ENCODE results near the gene SLC8A3.

The SLC8A3 gene

DNA sequence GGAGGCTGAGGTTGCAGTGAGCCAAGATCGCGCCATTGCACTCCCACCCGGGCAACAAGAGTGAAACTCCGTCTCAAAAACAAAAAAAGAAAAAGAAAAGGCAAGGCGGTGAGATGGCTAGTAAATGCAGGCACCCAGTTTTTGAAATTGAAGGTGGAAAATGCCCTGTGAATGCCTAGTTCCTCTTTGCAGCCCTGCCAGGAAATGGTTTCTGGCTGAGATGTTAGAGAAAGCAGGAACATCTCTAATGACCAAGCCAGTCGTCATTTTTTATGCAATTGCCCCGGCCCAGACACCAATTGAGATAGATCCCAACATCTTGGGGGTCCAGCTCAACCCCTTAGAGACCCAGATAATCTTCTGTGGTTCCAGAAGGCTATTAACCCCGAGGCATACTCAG lies 17.0 kb downstream of the SLC8A3 start:
- DNase-seq, result peak; percentile 29

- no peak for DNase-seq
These were observed 17.8 kb downstream of the SLC8A3 start for GRCh38 chr14:70170976-70171375.

- no peak for DNase-seq
These were observed 20.3 kb downstream of the SLC8A3 start for GRCh38 chr14:70168406-70168805.

DNA sequence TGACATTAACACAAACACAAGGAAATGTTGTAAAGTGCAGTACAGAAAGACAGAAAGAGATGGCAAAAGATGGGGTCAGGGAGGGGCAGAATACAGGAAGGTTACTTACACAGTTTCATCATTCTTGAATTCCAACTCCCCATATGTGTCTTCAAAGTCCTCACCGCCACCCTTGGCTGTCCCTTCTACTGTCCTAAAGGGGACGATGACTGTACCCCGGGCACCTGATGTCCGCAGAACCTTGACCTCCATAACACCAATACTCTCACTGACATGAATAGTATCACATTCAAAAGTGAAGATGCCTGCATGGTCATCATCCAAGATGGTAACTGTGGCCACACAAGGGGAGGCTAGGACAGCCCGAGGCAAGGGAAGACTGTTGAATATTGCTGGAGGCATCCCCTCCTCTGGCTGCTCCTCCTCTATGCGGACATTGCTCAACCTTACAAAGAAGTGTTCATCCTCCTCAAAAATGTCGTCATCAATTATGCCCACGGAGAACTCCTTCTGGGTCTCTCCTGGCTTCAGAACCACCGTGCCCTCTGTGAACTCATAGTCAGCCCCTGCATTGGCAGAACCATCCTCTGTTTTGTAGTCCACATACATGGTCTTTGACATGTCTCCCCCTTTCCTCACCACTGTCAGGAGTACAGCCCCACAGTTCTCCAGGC lies 22.1 kb downstream of the SLC8A3 start:
- DNase-seq, result no peak

DNA sequence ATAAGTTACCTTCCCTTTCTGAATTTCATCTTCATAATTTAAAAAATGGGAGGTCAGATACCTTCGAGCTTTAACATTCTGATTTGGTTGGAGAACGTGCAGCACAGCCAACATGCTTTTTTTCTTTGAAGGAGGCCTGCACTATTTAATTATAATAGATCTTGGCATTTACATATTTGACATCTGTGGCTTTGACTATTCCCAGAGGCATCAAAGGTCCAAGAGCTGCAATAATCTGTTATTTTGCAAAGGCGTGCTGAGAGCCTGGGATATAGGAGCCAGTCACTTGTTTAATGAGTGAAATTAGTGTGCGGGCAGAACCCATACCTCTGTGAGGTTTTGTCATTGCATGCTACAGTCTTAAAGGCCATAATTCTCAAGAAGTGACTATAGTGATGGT lies 26.4 kb downstream of the SLC8A3 start:
- no peak for DNase-seq

DNA sequence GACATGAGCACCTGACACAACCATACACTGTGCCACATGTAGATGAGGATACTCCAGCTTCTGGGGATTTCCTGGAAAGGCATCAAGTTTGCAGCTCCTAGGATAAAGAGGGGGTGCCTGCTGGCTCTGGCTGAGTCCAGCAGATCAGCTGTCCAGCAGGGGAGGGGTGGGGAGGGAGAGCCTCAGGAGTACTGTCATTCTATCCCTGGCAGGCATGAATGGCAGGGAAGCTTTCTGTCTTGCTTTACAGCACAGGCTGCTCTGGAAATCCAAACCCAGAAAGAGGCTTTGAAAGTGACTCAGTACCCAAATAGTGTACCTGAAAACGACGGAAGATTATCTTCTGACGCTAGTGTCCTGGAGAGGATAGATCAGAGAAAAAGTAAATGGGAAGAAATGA lies 32.2 kb downstream of the SLC8A3 start:
- no peak for DNase-seq

- DNase-seq, result no peak
These were observed 36.0 kb downstream of the SLC8A3 start for GRCh38 chr14:70152704-70153103.

- no peak for DNase-seq
These were observed 36.7 kb downstream of the SLC8A3 start for GRCh38 chr14:70152081-70152480.

DNA sequence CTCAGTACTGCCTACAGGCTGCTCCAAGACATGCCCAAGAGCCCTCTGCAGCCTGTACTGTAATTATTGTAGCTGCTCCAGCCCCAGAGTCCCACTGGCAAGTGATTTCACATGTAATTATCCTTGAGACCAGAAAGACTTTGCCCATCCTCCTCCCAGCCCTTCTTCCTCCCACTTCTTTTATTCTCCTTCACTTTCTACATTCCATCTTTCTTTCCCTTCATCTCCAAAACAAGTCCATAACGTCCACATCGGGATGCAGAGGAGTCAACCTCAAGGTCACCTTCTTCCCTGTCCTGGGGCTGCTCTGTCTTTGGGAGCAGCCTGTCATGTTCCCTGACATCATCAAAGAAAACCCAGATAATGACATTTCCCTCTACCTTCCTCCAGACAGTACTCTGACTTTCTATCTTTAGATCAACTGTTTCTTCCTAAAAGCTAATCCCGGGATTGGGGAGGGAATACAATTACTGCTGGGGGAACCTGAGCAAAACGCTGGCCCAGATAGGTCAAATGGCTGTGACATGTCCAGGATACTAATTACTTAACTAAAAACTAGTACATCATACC lies 39.1 kb downstream of the SLC8A3 start:
- no peak for DNase-seq

DNA sequence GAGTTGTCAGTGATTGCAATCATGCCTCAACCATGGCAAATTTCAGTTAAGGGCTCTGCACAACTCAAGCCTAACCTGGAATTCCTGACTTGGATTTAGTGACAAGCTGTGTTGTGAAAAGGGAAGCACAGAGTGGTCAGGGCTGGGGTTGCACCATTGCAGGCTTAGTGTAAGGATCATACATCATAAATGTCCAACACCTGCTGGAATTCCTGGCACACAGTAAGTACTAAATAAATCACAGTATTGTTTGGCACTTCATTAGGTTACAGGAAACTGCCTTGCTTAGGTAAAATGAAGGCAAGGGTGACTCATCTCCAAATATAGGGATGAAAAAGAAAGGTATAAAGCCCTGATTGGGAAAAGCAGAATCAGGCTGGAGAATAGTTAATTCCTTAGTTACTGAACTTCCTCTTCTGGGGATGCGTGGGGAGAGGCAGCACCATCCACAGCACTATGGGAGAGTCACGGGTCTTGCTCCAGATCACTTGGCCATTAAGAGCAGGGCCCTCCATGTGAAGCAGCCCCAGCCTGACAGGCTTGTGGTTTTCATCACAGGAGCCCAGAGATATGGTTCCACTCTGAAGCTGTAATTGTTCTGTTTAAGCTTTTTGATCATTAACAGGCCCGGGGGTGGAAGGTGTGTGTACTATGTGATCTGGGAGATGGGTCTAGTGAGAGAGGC lies 39.7 kb downstream of the SLC8A3 start:
- DNase-seq, result no peak

GRCh38 chr14:70148351-70148750 lies 40.4 kb downstream of the SLC8A3 start:
- no peak for DNase-seq

DNA sequence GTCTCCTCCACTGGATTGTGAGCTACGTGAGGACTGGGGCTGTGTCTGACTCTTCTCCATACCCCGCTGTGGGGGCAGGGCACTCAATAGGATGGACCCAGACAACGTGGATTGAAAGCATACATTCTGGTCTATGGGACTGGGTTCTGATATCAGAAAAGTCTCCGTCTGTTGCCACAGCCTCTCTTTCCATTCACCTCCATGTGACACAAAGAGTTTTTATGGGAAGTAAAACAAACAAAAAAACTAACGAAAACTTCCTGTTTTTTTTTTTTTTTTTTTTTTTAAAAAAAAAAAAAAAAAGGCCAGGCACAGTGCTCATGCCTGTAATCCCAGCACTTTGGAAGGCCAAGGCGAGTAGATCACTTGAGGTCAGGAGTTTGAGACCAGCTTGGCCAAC lies 44.7 kb downstream of the SLC8A3 start:
- no peak for DNase-seq

GRCh38 chr14:70143306-70143705 lies 45.4 kb downstream of the SLC8A3 start:
- DNase-seq, result no peak

- DNase-seq, result no peak
These were observed 48.1 kb downstream of the SLC8A3 start for GRCh38 chr14:70140614-70141013.

DNA sequence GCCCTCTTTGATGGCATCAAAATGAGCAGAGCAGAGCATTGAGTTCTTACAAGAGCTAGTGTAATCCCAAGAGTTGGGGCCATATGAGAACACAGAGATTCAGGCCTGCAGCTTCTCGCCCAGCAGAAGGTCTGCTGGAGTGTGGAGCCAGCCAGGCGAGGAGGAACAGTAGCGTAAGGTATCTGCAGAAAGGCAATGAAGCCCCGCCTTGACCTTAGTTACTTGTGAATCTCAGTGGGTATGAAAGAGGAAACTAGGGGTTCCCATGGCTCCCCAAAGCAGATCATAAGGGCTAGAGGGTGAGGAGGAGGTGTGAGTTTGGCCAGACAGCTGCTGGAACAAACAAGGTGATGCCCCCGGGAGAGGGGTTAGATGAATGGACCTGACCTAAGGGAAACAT lies 49.4 kb downstream of the SLC8A3 start:
- no peak for DNase-seq

DNA sequence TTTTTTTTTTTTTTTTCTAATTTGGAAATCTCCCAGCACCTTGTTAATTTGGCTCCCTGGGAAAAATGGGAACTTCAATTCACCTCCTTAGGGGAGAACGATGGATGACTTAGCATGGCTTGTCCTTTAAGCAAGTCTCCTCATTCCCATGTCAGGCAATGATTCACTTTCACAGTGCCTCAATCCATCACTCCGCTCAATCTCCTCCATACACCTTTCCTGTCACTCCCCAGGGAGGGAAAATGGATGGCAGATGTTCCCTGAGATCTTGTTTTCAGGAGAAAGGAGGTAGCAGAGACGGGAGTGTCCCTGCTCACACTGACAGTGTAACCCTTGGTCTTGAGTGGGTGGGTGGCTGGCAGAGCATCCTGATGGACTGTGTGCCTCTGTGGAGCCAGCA lies 51.0 kb downstream of the SLC8A3 start:
- no peak for DNase-seq

- DNase-seq, result no peak
These were observed 55.3 kb downstream of the SLC8A3 start for GRCh38 chr14:70133461-70133860.

GRCh38 chr14:70130482-70130881 lies 58.3 kb downstream of the SLC8A3 start:
- no peak for DNase-seq

DNA sequence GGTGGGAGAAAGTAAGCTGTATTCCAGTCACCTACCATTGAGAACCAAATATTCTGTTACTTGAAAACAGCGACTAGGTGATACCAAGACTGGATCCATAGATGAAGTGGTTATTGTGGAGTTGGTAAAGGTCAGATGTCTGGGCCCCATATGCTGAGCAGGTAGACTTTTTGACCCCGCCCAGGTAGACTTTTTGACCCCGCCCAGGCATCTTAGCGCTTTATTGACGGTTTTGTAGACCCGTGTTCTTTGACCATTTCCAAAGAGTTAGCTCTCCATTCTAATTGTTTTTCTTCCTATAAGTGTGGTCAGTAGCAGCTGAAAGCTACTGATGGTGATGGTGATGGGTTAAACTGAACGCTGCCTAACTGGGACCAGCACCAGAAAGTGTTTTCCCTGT lies 61.6 kb downstream of the SLC8A3 start:
- DNase-seq, result no peak

DNA sequence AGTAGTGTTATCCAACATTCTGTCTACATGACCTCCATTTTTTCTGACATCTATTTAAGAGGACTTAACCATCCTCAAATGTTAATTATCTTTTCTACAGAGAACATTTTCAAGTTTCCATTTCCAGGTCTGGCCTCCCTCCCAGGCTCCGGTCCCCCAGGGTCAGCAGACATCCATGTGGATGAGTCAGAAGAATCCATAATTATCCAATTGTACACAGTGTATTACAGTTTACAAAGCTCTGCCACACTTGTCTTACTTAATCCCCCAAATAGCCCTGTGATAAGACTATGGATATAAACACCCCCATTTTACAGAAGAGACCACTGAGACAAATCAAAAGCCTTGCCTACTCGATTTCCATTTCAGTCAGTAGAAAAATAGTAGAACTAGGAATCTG lies 65.0 kb downstream of the SLC8A3 start:
- DNase-seq, result no peak

- DNase-seq, result no peak
These were observed 67.2 kb downstream of the SLC8A3 start for GRCh38 chr14:70121521-70121920.

DNA sequence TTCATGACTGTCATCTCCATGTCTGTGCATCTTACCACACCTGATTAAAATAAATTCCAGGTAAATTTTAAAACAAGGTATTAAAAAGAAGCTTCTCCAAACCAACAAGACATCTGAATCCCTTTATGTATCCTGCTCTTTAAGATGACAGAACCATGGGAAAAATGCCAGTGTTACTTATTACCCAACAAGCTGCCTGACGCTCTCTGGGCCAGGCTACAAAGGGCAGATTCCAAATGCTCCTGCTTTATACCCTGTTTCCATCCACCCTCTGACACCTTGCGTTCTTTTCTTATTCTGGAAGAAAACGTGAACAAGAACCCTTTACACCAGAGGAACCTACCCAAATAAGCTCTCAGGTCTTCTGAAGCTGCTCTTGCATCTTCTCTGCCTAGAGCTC lies 70.7 kb downstream of the SLC8A3 start:
- DNase-seq, result no peak

DNA sequence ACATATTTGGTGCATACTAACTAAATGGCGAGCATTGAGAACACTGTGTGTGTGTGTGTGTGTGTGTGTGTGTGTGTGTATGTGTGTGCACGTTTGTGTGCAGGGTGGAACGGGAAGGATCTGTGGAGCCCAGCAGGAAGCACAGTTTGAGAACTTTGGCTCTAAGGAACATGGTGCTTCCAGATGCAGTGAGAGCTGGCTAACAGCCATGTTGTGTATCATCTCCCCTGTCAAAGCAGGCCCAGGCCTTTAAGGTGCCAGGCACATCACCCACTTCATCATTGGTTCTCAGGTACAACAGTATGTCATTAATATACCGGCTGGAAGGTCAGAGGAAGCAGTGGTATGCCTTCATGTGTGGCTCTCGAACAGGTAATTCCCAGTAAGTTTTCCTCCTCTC lies 72.5 kb downstream of the SLC8A3 start:
- no peak for DNase-seq

- no peak for DNase-seq
These were observed 74.1 kb downstream of the SLC8A3 start for GRCh38 chr14:70114621-70115156.
